ENCODE measurements around the gene BBS4.
"Not testable (repeated sequence)": the region's sequence is repeated elsewhere in the genome, so short reads cannot be mapped to it uniquely, and the experiment has no call there.

GRCh38 chr15:72654397-72654796 lies 31.6 kb upstream of the BBS4 start, which contains the start of gene GOLGA6B:
- TF ChIP-seq, protein P1, sequence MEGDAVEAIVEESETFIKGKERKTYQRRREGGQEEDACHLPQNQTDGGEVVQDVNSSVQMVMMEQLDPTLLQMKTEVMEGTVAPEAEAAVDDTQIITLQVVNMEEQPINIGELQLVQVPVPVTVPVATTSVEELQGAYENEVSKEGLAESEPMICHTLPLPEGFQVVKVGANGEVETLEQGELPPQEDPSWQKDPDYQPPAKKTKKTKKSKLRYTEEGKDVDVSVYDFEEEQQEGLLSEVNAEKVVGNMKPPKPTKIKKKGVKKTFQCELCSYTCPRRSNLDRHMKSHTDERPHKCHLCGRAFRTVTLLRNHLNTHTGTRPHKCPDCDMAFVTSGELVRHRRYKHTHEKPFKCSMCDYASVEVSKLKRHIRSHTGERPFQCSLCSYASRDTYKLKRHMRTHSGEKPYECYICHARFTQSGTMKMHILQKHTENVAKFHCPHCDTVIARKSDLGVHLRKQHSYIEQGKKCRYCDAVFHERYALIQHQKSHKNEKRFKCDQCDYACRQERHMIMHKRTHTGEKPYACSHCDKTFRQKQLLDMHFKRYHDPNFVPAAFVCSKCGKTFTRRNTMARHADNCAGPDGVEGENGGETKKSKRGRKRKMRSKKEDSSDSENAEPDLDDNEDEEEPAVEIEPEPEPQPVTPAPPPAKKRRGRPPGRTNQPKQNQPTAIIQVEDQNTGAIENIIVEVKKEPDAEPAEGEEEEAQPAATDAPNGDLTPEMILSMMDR (IDR thresholded peaks at IDR 0.05): not testable (repeated sequence)
- not testable (repeated sequence) for TF ChIP-seq EZH2 (IDR thresholded peaks at IDR 0.05; ENCODE audit: borderline replicate concordance, insufficient read depth, low read depth, low read length, poor library complexity, severe bottlenecking)
